K562 (cell line): ENCODE results near the gene ZBTB18.

Experiments used
- BHLHE40 ChIP-seq: IDR thresholded peaks from 2 replicates; pipeline ENCODE4 v1.6.1; 2011; ENCODE audit warnings: low read length, improper control_type of control experiment
- DNMT1 ChIP-seq: fragments of 450-650 bp; IDR thresholded peaks from 2 replicates; pipeline ENCODE4 v1.6.1; 2016; ENCODE audit warnings: antibody characterized with exemption, mild to moderate bottlenecking
- DPF2 ChIP-seq: fragments of 450-650 bp; IDR thresholded peaks from 2 replicates; pipeline ENCODE4 v1.6.1; 2016
- ETV6 ChIP-seq, 3 experiments: fragments of 150-350 bp in 1 of 3; sonication (generic) in 1 of 3; formaldehyde crosslinking in 1 of 3; IDR thresholded peaks; 2 replicates each; pipeline versions ENCODE4 v1.6.1 to v1.8.0; 2014 to 2022; ENCODE audit warnings: borderline replicate concordance in 2 of 3, low read depth in 2 of 3, antibody characterized with exemption in 1 of 3, low read length in 1 of 3, mild to moderate bottlenecking in 1 of 3, missing genetic modification reagents in 1 of 3
- PML ChIP-seq: IDR thresholded peaks from 2 replicates; pipeline ENCODE4 v1.6.1; 2012; ENCODE audit warnings: low read length, inconsistent platforms
- POLR2AphosphoS2 ChIP-seq: IDR thresholded peaks from 2 replicates; pipeline ENCODE4 v1.6.1; 2012; ENCODE audit warnings: low read length, improper control_type of control experiment
- POLR2AphosphoS5 ChIP-seq: IDR thresholded peaks from 2 replicates; pipeline ENCODE4 v1.6.1; 2011; ENCODE audit warnings: mild to moderate bottlenecking, low read depth, low read length, moderate library complexity; ENCODE audit not compliant: control insufficient read depth, insufficient read depth
- POU5F1 ChIP-seq: fragments of 150-350 bp; IDR thresholded peaks from 2 replicates; pipeline ENCODE4 v1.6.1; 2014; ENCODE audit warnings: borderline replicate concordance, low read length, low read depth, mild to moderate bottlenecking; ENCODE audit not compliant: partially characterized antibody
- STAT5B ChIP-seq: fragments of 250-450 bp; sonication (Bioruptor Pico); IDR thresholded peaks from 2 replicates; pipeline ENCODE4 v1.8.0; 2021; ENCODE audit warnings: mild to moderate bottlenecking, inconsistent platforms
- TAF1 ChIP-seq: IDR thresholded peaks from 2 replicates; pipeline ENCODE4 v1.6.1; 2011; ENCODE audit warnings: mild to moderate bottlenecking, low read length, moderate library complexity; ENCODE audit not compliant: insufficient read depth, control insufficient read depth, severe bottlenecking; ENCODE audit errors: extremely low read depth
- TF ChIP-seq, protein P1 (sequence below), 3 experiments: IDR thresholded peaks in 2 of 3; conservative IDR thresholded peaks in 1 of 3; 2 replicates each; pipeline ENCODE4 v1.5.1; 2011 to 2012; ENCODE audit warnings: low read length in 3 of 3, mild to moderate bottlenecking in 3 of 3, control low read depth in 2 of 3, improper control_type of control experiment in 1 of 3, inconsistent platforms in 1 of 3, low read depth in 1 of 3, mixed read lengths in 1 of 3, moderate library complexity in 1 of 3; ENCODE audit not compliant: insufficient read depth in 2 of 3
- TF ChIP-seq, protein P2 (sequence below): sonication (generic); formaldehyde crosslinking; IDR thresholded peaks from 2 replicates; pipeline ENCODE4 v1.5.0; 2020; ENCODE audit warnings: missing genetic modification reagents

DNA sequence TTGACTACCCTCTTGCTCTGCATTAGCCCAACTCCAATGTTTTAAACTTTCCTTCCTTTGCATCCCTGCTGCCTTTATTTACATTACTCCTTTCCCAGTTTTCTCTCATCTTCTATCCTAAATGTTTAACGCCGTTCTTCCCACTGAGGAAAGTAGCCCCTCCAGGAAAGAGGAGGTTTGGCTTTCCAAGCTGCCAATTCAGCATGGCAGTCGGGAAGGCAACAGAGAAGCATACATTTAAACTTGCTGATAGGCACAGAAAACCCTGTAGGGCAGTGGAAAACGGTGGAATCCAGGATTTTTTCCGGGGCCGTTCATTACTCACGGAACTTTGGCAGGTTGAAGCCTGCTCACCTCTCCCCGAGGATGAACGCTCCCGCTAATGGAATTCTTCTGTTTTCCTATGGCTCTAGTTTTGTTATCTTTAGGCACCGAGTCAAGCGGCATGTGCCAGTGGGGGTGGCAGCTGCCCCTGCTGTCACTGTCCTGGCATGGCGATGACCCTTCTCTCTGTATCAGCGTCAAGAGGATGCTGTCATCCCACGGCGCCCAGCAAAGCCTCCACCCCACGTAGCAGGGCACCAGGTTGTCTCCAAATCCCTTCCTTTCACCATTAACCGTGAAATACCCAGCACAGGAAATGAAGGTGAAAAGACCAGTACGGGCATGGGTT, 48.3 kb downstream of the ZBTB18 start:
- no peak for TF ChIP-seq POU5F1
- TF ChIP-seq ETV6 (IDR thresholded peaks at IDR 0.05; ENCODE audit: borderline replicate concordance in 1 of 2, low read depth in 2 of 2, low read length in 1 of 2) = no peak
- no peak for TF ChIP-seq ETV6 (CRISPR knock-in tag; IDR thresholded peaks at IDR 0.05; ENCODE audit: borderline replicate concordance)
- no peak for TF ChIP-seq TAF1
- TF ChIP-seq POLR2AphosphoS2 = no peak
- TF ChIP-seq, protein P1, sequence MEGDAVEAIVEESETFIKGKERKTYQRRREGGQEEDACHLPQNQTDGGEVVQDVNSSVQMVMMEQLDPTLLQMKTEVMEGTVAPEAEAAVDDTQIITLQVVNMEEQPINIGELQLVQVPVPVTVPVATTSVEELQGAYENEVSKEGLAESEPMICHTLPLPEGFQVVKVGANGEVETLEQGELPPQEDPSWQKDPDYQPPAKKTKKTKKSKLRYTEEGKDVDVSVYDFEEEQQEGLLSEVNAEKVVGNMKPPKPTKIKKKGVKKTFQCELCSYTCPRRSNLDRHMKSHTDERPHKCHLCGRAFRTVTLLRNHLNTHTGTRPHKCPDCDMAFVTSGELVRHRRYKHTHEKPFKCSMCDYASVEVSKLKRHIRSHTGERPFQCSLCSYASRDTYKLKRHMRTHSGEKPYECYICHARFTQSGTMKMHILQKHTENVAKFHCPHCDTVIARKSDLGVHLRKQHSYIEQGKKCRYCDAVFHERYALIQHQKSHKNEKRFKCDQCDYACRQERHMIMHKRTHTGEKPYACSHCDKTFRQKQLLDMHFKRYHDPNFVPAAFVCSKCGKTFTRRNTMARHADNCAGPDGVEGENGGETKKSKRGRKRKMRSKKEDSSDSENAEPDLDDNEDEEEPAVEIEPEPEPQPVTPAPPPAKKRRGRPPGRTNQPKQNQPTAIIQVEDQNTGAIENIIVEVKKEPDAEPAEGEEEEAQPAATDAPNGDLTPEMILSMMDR (IDR thresholded peaks at IDR 0.05 in 2 of 3, conservative IDR thresholded peaks at IDR 0.05 in 1 of 3; ENCODE audit: insufficient read depth in 2 of 3, low read depth in 1 of 3, low read length in 3 of 3) = no peak
- TF ChIP-seq STAT5B = no peak
- no peak for TF ChIP-seq DNMT1
- no peak for TF ChIP-seq PML
- TF ChIP-seq, protein P2, sequence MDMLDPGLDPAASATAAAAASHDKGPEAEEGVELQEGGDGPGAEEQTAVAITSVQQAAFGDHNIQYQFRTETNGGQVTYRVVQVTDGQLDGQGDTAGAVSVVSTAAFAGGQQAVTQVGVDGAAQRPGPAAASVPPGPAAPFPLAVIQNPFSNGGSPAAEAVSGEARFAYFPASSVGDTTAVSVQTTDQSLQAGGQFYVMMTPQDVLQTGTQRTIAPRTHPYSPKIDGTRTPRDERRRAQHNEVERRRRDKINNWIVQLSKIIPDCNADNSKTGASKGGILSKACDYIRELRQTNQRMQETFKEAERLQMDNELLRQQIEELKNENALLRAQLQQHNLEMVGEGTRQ (CRISPR knock-in tag) = no peak
- TF ChIP-seq BHLHE40 = no peak
- TF ChIP-seq DPF2 = no peak
- no peak for TF ChIP-seq POLR2AphosphoS5
